Astrocyte (in vitro differentiated cells and primary cell): ENCODE data around the gene ZBTB16. TPM values are rescaled to one million over a fixed set of nuclear protein-coding genes. Genes with fewer than 3 reads are reported as not detected.

Experiments used
- DNase-seq: peaks from one replicate; pipeline ENCODE4 v3.0.0-alpha.2; 2010; ENCODE audit warnings: low read depth
- FAIRE-seq: peaks from 2 replicates; lab custom pipeline; 2011; peaks lifted over from hg19 to GRCh38; lab: Jason Lieb, UNC
- H2AFZ ChIP-seq: 2 replicates; pipeline ENCODE4 v1.6.0; 2012; ENCODE audit warnings: low read depth, low read length, inconsistent platforms
- H3K27ac ChIP-seq: 2 replicates; pipeline ENCODE4 v1.5.1; 2011; ENCODE audit warnings: low read depth, low read length, inconsistent platforms
- H3K27me3 ChIP-seq: 2 replicates; pipeline ENCODE4 v1.6.0; 2011; ENCODE audit warnings: low read length, inconsistent platforms; ENCODE audit not compliant: insufficient read depth
- H3K36me3 ChIP-seq: 2 replicates; pipeline ENCODE4 v1.5.1; 2011; ENCODE audit warnings: low read length, inconsistent platforms; ENCODE audit not compliant: insufficient read depth
- H3K4me1 ChIP-seq: 2 replicates; pipeline ENCODE4 v1.5.1; 2011; ENCODE audit warnings: low read length, inconsistent platforms; ENCODE audit not compliant: insufficient read depth
- H3K4me2 ChIP-seq: 2 replicates; pipeline ENCODE4 v1.6.0; 2012; ENCODE audit warnings: low read length, inconsistent platforms
- H3K4me3 ChIP-seq: 2 replicates; pipeline ENCODE4 v1.5.1; 2011; ENCODE audit warnings: low read depth, mild to moderate bottlenecking, low read length, inconsistent platforms; ENCODE audit not compliant: insufficient read depth
- H3K79me2 ChIP-seq: 2 replicates; pipeline ENCODE4 v1.6.0; 2012; ENCODE audit warnings: mild to moderate bottlenecking, low read length, inconsistent platforms; ENCODE audit not compliant: insufficient read depth
- H3K9ac ChIP-seq: 2 replicates; pipeline ENCODE4 v1.6.0; 2012; ENCODE audit warnings: mild to moderate bottlenecking, low read length, inconsistent platforms
- H3K9me3 ChIP-seq: 2 replicates; pipeline ENCODE4 v1.5.1; 2012; ENCODE audit warnings: low read depth, mild to moderate bottlenecking, low read length, inconsistent platforms; ENCODE audit not compliant: insufficient read depth
- H4K20me1 ChIP-seq: 2 replicates; pipeline ENCODE4 v1.6.0; 2012; ENCODE audit warnings: low read length, inconsistent platforms; ENCODE audit not compliant: insufficient read depth
- H3K27ac Mint-ChIP-seq: one replicate; pipeline ENCODE4 v1.8.0; 2021; ENCODE audit warnings: mild to moderate bottlenecking, mixed read lengths; ENCODE audit not compliant: unreplicated experiment
- H3K27me3 Mint-ChIP-seq: one replicate; pipeline ENCODE4 v1.8.0; 2021; ENCODE audit warnings: low read depth, mixed read lengths; ENCODE audit not compliant: unreplicated experiment
- H3K36me3 Mint-ChIP-seq: one replicate; pipeline ENCODE4 v1.8.0; 2021; ENCODE audit warnings: low read depth, mixed read lengths; ENCODE audit not compliant: unreplicated experiment
- H3K4me1 Mint-ChIP-seq: one replicate; pipeline ENCODE4 v1.8.0; 2021; ENCODE audit warnings: low read depth, mixed read lengths; ENCODE audit not compliant: unreplicated experiment
- H3K4me3 Mint-ChIP-seq: one replicate; pipeline ENCODE4 v1.8.0; 2021; ENCODE audit warnings: mild to moderate bottlenecking, moderate library complexity, mixed read lengths; ENCODE audit not compliant: unreplicated experiment
- H3K9me3 Mint-ChIP-seq: one replicate; pipeline ENCODE4 v1.8.0; 2021; ENCODE audit warnings: mild to moderate bottlenecking, mixed read lengths; ENCODE audit not compliant: unreplicated experiment
- CTCF ChIP-seq: IDR thresholded peaks from 2 replicates; pipeline ENCODE4 v1.5.1; 2011; ENCODE audit warnings: low read depth, mild to moderate bottlenecking, inconsistent platforms, low read length, moderate library complexity; ENCODE audit not compliant: insufficient read depth
- EZH2 ChIP-seq: IDR thresholded peaks from 2 replicates; pipeline ENCODE4 v1.6.1; 2012; ENCODE audit warnings: mild to moderate bottlenecking, low read length, inconsistent platforms; ENCODE audit not compliant: insufficient read depth
- total RNA-seq: library from RNA; stranded (reverse); gene quantifications from 2 replicates; pipeline ENCODE4 v1.2.1, GENCODE V29; 2021

Gene ZBTB16
- total RNA-seq, 1 donor from 2014 or later: 0.50 TPM

GRCh38 chr11:114167355-114167754, 107.8 kb downstream of the ZBTB16 start:
- H3K27ac ChIP-seq: no peak overlapping the region
- peak overlapping the region; percentile 44 for H3K27ac Mint-ChIP-seq
- H3K79me2 ChIP-seq: no peaks in the 10 kb centered on the region
- peaks cover 22% of the 10 kb centered on the region for H3K4me1 Mint-ChIP-seq
- no peak overlapping the region for H2AFZ ChIP-seq
- FAIRE-seq (no peak), DNase-seq (no peak)
- peaks cover 49% of the 10 kb centered on the region for H3K27me3 Mint-ChIP-seq
- no peak overlapping the region for H3K4me3 Mint-ChIP-seq
- no peaks in the 10 kb centered on the region for H3K9me3 ChIP-seq
- H3K9me3 Mint-ChIP-seq: no peaks in the 10 kb centered on the region
- no peak overlapping the region for H3K9ac ChIP-seq
- peak overlapping the region; percentile 62 for H3K4me2 ChIP-seq
- TF ChIP-seq CTCF (no peak), EZH2 (no peak)
- H3K36me3 ChIP-seq: no peaks in the 10 kb centered on the region
- H3K36me3 Mint-ChIP-seq: no peaks in the 10 kb centered on the region
- H3K4me3 ChIP-seq: no peak overlapping the region
- peaks cover 23% of the 10 kb centered on the region for H4K20me1 ChIP-seq
- peaks cover 21% of the 10 kb centered on the region for H3K4me1 ChIP-seq
- H3K27me3 ChIP-seq: peaks cover 73% of the 10 kb centered on the region

- TF ChIP-seq CTCF: no peak
- TF ChIP-seq EZH2: no peak
- H3K36me3 Mint-ChIP-seq: no peaks in the 10 kb centered on the region
- H2AFZ ChIP-seq: no peak overlapping the region
- H4K20me1 ChIP-seq: peaks cover 17% of the 10 kb centered on the region
- no peaks in the 10 kb centered on the region for H3K79me2 ChIP-seq
- H3K27me3 Mint-ChIP-seq: peaks cover 55% of the 10 kb centered on the region
- H3K4me3 Mint-ChIP-seq: no peak overlapping the region
- no peaks in the 10 kb centered on the region for H3K36me3 ChIP-seq
- H3K9me3 Mint-ChIP-seq: no peaks in the 10 kb centered on the region
- H3K4me2 ChIP-seq: no peak overlapping the region
- no peaks in the 10 kb centered on the region for H3K9me3 ChIP-seq
- H3K27me3 ChIP-seq: peaks cover 74% of the 10 kb centered on the region
- DNase-seq: no peak
- H3K4me1 Mint-ChIP-seq: peaks cover 21% of the 10 kb centered on the region
- no peak overlapping the region for H3K27ac Mint-ChIP-seq
- FAIRE-seq: no peak
- no peak overlapping the region for H3K4me3 ChIP-seq
- peaks cover 16% of the 10 kb centered on the region for H3K4me1 ChIP-seq
- H3K9ac ChIP-seq: no peak overlapping the region
- H3K27ac ChIP-seq: no peak overlapping the region
Observed at GRCh38 chr11:114167771-114168448, 108.4 kb downstream of the ZBTB16 start.

- H3K9ac ChIP-seq: no peak overlapping the region
- Mint-ChIP-seq H3K27me3 (peaks cover 62% of the 10 kb centered on the region), H3K4me1 (peaks cover 16% of the 10 kb centered on the region), H3K4me3 (no peak overlapping the region), H3K36me3 (no peaks in the 10 kb centered on the region), H3K27ac (no peak overlapping the region), H3K9me3 (no peaks in the 10 kb centered on the region)
- TF ChIP-seq EZH2: no peak
- no peak for TF ChIP-seq CTCF
- no peaks in the 10 kb centered on the region for H3K79me2 ChIP-seq
- H3K27me3 ChIP-seq: peaks cover 72% of the 10 kb centered on the region
- no peaks in the 10 kb centered on the region for H3K36me3 ChIP-seq
- FAIRE-seq (no peak), DNase-seq (no peak)
- no peak overlapping the region for H2AFZ ChIP-seq
- H3K4me3 ChIP-seq: no peak overlapping the region
- H3K4me2 ChIP-seq: no peak overlapping the region
- no peaks in the 10 kb centered on the region for H3K9me3 ChIP-seq
- peaks cover 9% of the 10 kb centered on the region for H3K4me1 ChIP-seq
- no peak overlapping the region for H3K27ac ChIP-seq
- H4K20me1 ChIP-seq: peaks cover 12% of the 10 kb centered on the region
Observed at GRCh38 chr11:114168691-114169090, 109.2 kb downstream of the ZBTB16 start.
